GM10266 (cell line): ENCODE measurements around the gene CLEC1B.
"Not testable (repeated sequence)": the region's sequence is repeated elsewhere in the genome, so short reads cannot be mapped to it uniquely, and the experiment has no call there.

Experiments used
- DNase-seq: peaks from one replicate; pipeline ENCODE4 v3.0.0; 2012; ENCODE audit errors: extremely low spot score
- TF ChIP-seq, protein P1 (sequence below): IDR thresholded peaks from 2 replicates; pipeline ENCODE4 v1.5.1; 2012; ENCODE audit warnings: mild to moderate bottlenecking, low read depth; ENCODE audit not compliant: control insufficient read depth, insufficient read depth; ENCODE audit errors: missing control alignments

The CLEC1B gene

GRCh38 chr12:9975614-9976013, 23.3 kb downstream of the CLEC1B start:
- no peak for DNase-seq
- TF ChIP-seq, protein P1, sequence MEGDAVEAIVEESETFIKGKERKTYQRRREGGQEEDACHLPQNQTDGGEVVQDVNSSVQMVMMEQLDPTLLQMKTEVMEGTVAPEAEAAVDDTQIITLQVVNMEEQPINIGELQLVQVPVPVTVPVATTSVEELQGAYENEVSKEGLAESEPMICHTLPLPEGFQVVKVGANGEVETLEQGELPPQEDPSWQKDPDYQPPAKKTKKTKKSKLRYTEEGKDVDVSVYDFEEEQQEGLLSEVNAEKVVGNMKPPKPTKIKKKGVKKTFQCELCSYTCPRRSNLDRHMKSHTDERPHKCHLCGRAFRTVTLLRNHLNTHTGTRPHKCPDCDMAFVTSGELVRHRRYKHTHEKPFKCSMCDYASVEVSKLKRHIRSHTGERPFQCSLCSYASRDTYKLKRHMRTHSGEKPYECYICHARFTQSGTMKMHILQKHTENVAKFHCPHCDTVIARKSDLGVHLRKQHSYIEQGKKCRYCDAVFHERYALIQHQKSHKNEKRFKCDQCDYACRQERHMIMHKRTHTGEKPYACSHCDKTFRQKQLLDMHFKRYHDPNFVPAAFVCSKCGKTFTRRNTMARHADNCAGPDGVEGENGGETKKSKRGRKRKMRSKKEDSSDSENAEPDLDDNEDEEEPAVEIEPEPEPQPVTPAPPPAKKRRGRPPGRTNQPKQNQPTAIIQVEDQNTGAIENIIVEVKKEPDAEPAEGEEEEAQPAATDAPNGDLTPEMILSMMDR, result no peak

DNA sequence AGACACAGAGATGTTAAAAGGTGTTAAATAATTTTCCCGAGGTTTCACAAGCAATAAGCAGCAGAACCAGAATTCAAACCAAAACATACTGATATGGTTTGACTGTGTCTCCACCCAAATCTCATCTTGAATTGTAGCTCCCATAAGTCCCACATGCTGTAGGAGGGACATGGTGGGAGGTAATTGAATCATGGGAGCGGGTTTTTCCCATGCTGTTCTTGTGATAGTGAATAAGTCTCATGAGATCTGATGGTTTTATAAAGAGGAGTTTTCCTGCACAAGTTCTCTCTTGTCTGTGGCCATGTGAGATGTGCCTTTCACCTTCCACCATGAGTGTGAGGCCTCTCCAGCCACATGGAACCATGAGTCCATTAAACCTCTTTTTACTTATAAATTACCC, 24.2 kb downstream of the CLEC1B start:
- DNase-seq, result not testable (repeated sequence)

- TF ChIP-seq, protein P1, result no peak
- DNase-seq, result no peak
Observed at GRCh38 chr12:9973949-9974348, 25.0 kb downstream of the CLEC1B start.

DNA sequence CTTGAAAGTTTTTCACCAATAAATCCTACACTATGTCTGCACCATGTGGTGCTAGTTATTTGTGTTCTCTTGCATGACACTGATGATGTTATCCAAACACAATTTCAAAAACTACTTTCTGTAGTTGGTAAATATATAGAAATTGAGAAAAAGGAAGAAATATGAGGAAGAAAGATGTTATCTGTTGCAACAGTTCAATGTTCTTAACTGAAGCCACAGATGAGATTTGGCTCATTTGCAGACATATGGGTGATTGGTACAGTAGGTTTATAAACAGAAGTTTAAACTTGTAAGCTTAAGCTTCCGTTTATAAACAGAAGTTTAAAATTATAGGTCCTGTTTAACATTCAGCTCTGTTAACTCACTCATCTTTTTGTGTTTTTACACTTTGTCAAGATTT, 27.7 kb downstream of the CLEC1B start, which contains the start of gene CLEC12A:
Gene CLEC12A, plus strand, starts transcription at position 229 of the 400 bp plus-strand sequence. CDS start 188 bp downstream, outside the sequence.
- no peak for DNase-seq
- TF ChIP-seq, protein P1, result no peak

DNA sequence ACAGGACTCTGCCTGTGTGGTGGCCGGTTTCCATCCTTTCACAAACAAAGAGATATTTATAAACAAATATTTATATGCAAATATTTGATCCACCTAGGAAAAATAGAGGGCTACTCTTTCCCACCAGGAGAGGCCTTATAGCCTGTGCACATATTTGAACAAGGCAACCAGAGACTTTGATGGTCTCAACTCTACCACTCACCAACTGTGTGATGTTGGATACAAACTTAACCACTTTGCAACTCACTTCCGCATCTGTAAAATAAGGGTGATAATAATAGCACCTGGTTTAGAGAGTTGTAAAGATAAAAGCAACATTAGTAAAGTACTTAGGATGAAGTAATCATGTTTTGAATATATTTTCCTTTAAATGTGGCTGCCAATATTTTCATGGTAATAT, 29.2 kb downstream of the CLEC1B start:
- no peak for DNase-seq
- TF ChIP-seq, protein P1, result no peak

- TF ChIP-seq, protein P1, result no peak
- DNase-seq, result no peak
Observed at GRCh38 chr12:9961901-9962300, 37.0 kb downstream of the CLEC1B start.

- TF ChIP-seq, protein P1, result no peak
- DNase-seq, result no peak
Observed at GRCh38 chr12:9961106-9961505, 37.8 kb downstream of the CLEC1B start.

DNA sequence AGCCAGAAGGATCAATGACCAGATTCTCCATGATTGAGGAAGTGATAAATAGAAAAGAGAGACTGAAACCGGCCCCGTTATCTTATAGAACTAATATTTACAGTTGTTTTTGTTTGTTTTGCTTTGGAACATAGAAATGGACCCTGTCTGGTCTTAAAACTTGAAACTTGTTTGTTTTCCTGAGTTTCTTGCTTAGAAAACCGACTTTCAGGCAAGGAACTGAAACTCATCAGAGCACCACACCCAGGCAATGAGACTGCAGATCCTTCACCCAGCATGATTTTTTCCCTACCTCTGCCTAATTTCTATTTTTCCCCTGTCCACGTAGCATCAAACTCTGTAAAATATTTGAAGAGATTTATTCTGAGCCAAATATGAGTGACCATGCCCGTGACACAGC, 38.3 kb downstream of the CLEC1B start:
- DNase-seq, result no peak
- TF ChIP-seq, protein P1, result no peak
